Measurements from ENCODE around the gene C19orf81. TPM values are rescaled to one million over a fixed set of nuclear protein-coding genes. Genes with fewer than 3 reads are reported as not detected.

C19orf81 gene
- total and polyA plus RNA-seq, 2 donors (not counting 3 experiments of a cell fraction or from before 2014, with no cell fraction given), result 0.79 to 2.5 TPM

GRCh38 chr19:50632151-50632835 is 17.0 kb upstream of the C19orf81 start:
- dilution Hi-C loops (cut with MboI; ENCODE audit: extremely low pct_ligation_motif_present, low sequenced_read_pairs), result no loop called here
- H4K20me1 ChIP-seq (replicated peaks; ENCODE audit: control insufficient read depth, extremely low read depth, insufficient read depth, low read length), result no peaks in the 10 kb centered on the region

More at GRCh38 chr19:50632151-50632835, 17.0 kb upstream of the C19orf81 start:
- H3K36me3 ChIP-seq (ENCODE audit: control insufficient read depth in 2 of 2, extremely low read depth in 1 of 2, insufficient read depth in 2 of 2, low read length in 2 of 2), result no peaks in the 10 kb centered on the region
- no peak overlapping the region for H3K9ac ChIP-seq (replicated peaks; ENCODE audit: extremely low read depth, insufficient read depth, low read length)
- DNase-seq (ENCODE audit: low read depth, low spot score), result no peak
- H3K79me2 ChIP-seq (ENCODE audit: control insufficient read depth, insufficient read depth, low read length), result no peaks in the 10 kb centered on the region
- H3K27ac ChIP-seq (ENCODE audit: insufficient read depth, low read depth, low read length), result no peak overlapping the region
- TF ChIP-seq MYC (IDR thresholded peaks at IDR 0.05; ENCODE audit: low read depth, low read length) (no peak), POLR2AphosphoS5 (IDR thresholded peaks at IDR 0.05; ENCODE audit: insufficient read depth, low read depth, low read length) (no peak), MAX (IDR thresholded peaks at IDR 0.05; ENCODE audit: insufficient read depth, insufficient read length) (no peak), JUN (IDR thresholded peaks at IDR 0.05; ENCODE audit: borderline replicate concordance, insufficient read depth, insufficient read length, low read depth) (no peak), FOS (IDR thresholded peaks at IDR 0.05; ENCODE audit: borderline replicate concordance, insufficient read depth, low read length) (no peak), EZH2 (IDR thresholded peaks at IDR 0.05; ENCODE audit: borderline replicate concordance, low read depth, low read length, severe bottlenecking) (no peak), CTCF (IDR thresholded peaks at IDR 0.05; ENCODE audit: extremely low read depth in 1 of 2, insufficient read depth in 1 of 2, low read depth in 1 of 2, low read length in 2 of 2) (no peak), POLR2A (IDR thresholded peaks at IDR 0.05; ENCODE audit: low read depth, low read length) (no peak), GATA2 (IDR thresholded peaks at IDR 0.05; ENCODE audit: insufficient read depth, insufficient read length, low read depth, low read length) (no peak)
- no peaks in the 10 kb centered on the region for H3K9me3 ChIP-seq (replicated peaks; ENCODE audit: control insufficient read depth, insufficient read depth, low read length)
- H3K4me3 ChIP-seq (replicated peaks in 1 of 3; ENCODE audit: insufficient read depth in 1 of 3, low read depth in 1 of 3, low read length in 3 of 3), result no peak overlapping the region
- POLR2A ChIA-PET, result no interaction called here
- H3K4me1 ChIP-seq (ENCODE audit: control insufficient read depth, extremely low read depth, insufficient read depth, low read length), result no peaks in the 10 kb centered on the region
- H3K9me1 ChIP-seq (replicated peaks; ENCODE audit: control insufficient read depth, extremely low read depth, insufficient read depth, low read length), result no peaks in the 10 kb centered on the region
- H3K4me2 ChIP-seq (ENCODE audit: insufficient read depth, low read length), result no peak overlapping the region
- CTCF ChIA-PET, result interaction anchor here (1.1 kb wide), 1 partner anchor 94 kb away, joined by 3 read pairs; no protein-coding TSS in a partner anchor
- BruUV-seq (replicated peaks), result no TSS peak
- H3K27me3 ChIP-seq (ENCODE audit: control insufficient read depth in 2 of 2, insufficient read depth in 2 of 2, low read length in 2 of 2), result no peaks in the 10 kb centered on the region
- intact Hi-C loops (cut with micrococcal nuclease), result no loop called here
- no peak for FAIRE-seq
- H2AFZ ChIP-seq (ENCODE audit: low read depth, low read length), result no peak overlapping the region

All from endothelial cell of umbilical vein (primary cell).